Ovary (tissue), 9 donors: ENCODE results near the gene TMIE. TPM values are rescaled to one million over a fixed set of nuclear protein-coding genes. Genes with fewer than 3 reads are reported as not detected.
"Not testable (repeated sequence)": the region's sequence is repeated elsewhere in the genome, so short reads cannot be mapped to it uniquely, and the experiment has no call there.

Experiments
- DNase-seq, 5 donors: peaks; one replicate each; pipeline ENCODE4 v3.0.0-alpha.2; 2019 to 2020
- H3K27ac ChIP-seq, 2 donors: fragments of 200-600 bp; one replicate each; pipeline versions ENCODE4 v1.5.1 to v1.8.0; 2019 to 2022
- H3K27me3 ChIP-seq: fragments of 200-600 bp; one replicate; pipeline ENCODE4 v1.8.0; 2022
- H3K36me3 ChIP-seq: fragments of 200-600 bp; sonication (generic); one replicate; pipeline ENCODE4 v1.5.1; 2019
- H3K4me1 ChIP-seq: one replicate; pipeline ENCODE4 v1.8.1; 2013; ENCODE audit warnings: mild to moderate bottlenecking, moderate library complexity; ENCODE audit not compliant: insufficient read depth
- H3K4me3 ChIP-seq: fragments of 200-600 bp; sonication (generic); one replicate; pipeline ENCODE4 v1.5.1; 2017
- H3K9me3 ChIP-seq, 2 donors: fragments of 200-600 bp in 1 of 2; sonication (generic) in 1 of 2; one replicate each; pipeline versions ENCODE4 v1.5.1 to v1.8.1; 2013 to 2019; ENCODE audit warnings: mild to moderate bottlenecking in 1 of 2, moderate library complexity in 1 of 2
- CTCF ChIP-seq, 3 donors: fragments of 450-650 bp in 2 of 3; fragments of 200-600 bp in 1 of 3; IDR thresholded peaks; one replicate each; pipeline versions ENCODE4 v1.5.1 to v1.8.0; 2016 to 2022; ENCODE audit warnings: antibody characterized with exemption in 3 of 3, mild to moderate bottlenecking in 1 of 3
- EP300 ChIP-seq: sonication (generic); formaldehyde crosslinking; IDR thresholded peaks from one replicate; pipeline ENCODE4 v1.6.1; 2017; ENCODE audit warnings: antibody characterized with exemption
- POLR2A ChIP-seq: fragments of 450-650 bp; IDR thresholded peaks from one replicate; pipeline ENCODE4 v1.6.1; 2017; ENCODE audit warnings: antibody characterized with exemption, mild to moderate bottlenecking, moderate library complexity
- WGBS, 3 donors: extraction: QIAGEN DNeasy Blood & Tissue Kit in 1 of 3; methylation state at CpG; one replicate each; pipeline versions ENCODE4 v1.1.5 to v1.1.7; 2013 to 2017; 5-methylcytosine and 5-hydroxymethylcytosine counted together
- intact Hi-C, 4 donors: fragments of 100-400 bp; cut with DNase I; formaldehyde crosslinking; loops; one replicate each; pipeline versions ENCODE4 v1.11.0 to v1.15.1; 2022 to 2023
- polyA plus RNA-seq, 2 donors: library from polyadenylated mRNA; stranded (reverse); fragments of 200-250 nt in 1 of 2; fragments of 350-450 nt in 1 of 2; fragmentation: Illumina TruSeq in 1 of 2; extraction: RNeasy Lipid Tissue Mini Kit (QIAGEN cat#74804) in 1 of 2; gene quantifications; one replicate each; pipeline ENCODE4 v1.2.3, GENCODE V29; 2013 to 2014
- total RNA-seq, 7 donors: library from RNA; depleted of rRNA in 2 of 7; stranded (reverse); fragments of >200 nt in 2 of 7; fragmentation: NEBNext Ultra II Directional in 3 of 7; extraction: Animal tissue kit (Norgen Biotek cat#: 25700) in 3 of 7; gene quantifications; one replicate each; pipeline versions ENCODE4 v1.1.0 to v1.2.4, GENCODE V29; 2016 to 2023
- donor health status: DM: no; HTN: no; CAD: no; lungs with moderate emphysema.
- donor health status: DM: no; HTN: no; CAD: no.
- donor health status: Bipolar disorder and iron deficiency.
- donor health status: DM: yes; HTN: yes; CAD: no.
- donor health status: DM: no; HTN: no; CAD: no.
- donor health status: DM: yes; HTN: yes; CAD: no.

Gene TMIE
- total and polyA plus RNA-seq, 9 donors, result 0.40 to 2.4 (median 1.0) TPM; not detected in 1

- Histone ChIP-seq H3K36me3 (no peaks in the 10 kb centered on the region), H3K4me1 (peaks cover 23% of the 10 kb centered on the region), H3K9me3 (no peaks in the 10 kb centered on the region), H3K27ac (peak overlapping the region in 1 of 2 donors; percentile 58), H3K27me3 (no peaks in the 10 kb centered on the region), H3K4me3 (no peak overlapping the region)
- intact Hi-C loops, result loop anchor here in 3 of 4 donors (10.0 kb wide), 2 partner anchors 305 to 625 kb away; no protein-coding TSS in a partner anchor
- DNase-seq, result peak in 3 of 5 donors; percentile 46 to 54 (median 48)
- WGBS, 3 donors, result 75 to 88% (median 84%) methylated on average over 8 of the region's 8 CpGs
- TF ChIP-seq CTCF (IDR thresholded peaks at IDR 0.05) (no peak), EP300 (no peak), POLR2A (no peak)
Measured at GRCh38 chr3:46699676-46700523, 1.3 kb upstream of the TMIE start.

GRCh38 chr3:46700772-46701171, 420 bp upstream of the TMIE start:
- Histone ChIP-seq H3K27me3 (no peaks in the 10 kb centered on the region), H3K4me1 (peaks cover 19% of the 10 kb centered on the region), H3K9me3 (no peaks in the 10 kb centered on the region), H3K27ac (no peak overlapping the region), H3K36me3 (no peaks in the 10 kb centered on the region), H3K4me3 (no peak overlapping the region)
- whole genome bisulfite sequencing, 3 donors, result 37 to 45% (median 41%) methylated on average over 3 to 4 of the region's 4 CpGs
- intact Hi-C loops, result loop anchor here in 3 of 4 donors (10.0 kb wide), 2 partner anchors 304 to 624 kb away; no protein-coding TSS in a partner anchor
- DNase-seq, result peak; percentile 49 to 72 (median 55)
- TF ChIP-seq POLR2A (no peak), EP300 (no peak), CTCF (IDR thresholded peaks at IDR 0.05) (no peak)

DNA sequence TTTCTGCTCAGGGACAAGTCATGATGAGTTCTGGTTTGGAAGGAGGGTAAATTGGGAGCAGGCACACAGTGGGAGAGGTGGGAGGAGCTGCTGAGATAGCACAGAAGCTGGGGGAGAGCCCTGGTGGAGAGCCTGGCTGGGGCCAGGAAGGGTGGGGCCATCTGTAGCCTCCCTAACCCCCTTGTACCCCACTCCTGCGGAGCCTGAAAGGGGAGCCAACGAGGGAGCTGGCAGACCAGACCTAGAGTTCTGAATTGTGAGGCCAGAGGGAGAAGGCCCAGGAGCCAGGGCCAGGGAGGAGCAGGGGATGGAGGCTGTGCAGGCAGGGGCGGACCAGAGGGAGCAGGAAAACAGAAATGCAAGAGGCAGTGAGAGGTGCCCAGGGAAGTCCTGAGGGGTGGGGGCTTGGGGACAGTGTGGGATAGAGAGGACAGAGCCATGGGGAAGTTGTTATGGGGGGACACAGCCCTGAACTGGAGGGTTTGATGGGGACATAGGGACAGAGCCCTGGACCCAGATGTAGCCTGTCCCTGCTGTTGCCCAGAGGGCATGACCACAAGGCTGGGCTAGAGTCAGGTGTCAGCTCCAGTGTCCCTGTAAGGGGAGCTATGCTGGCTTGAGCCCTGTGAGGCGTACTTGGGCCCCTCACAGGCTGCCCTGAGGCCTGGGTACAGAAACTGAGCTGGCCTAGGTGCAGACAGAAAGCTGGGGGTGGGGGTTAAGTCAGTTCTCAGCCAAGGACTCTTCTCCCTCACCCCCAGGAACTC, 1.2 kb downstream of the TMIE start:
- Histone ChIP-seq H3K27me3 (no peaks in the 10 kb centered on the region), H3K36me3 (no peaks in the 10 kb centered on the region), H3K9me3 (no peaks in the 10 kb centered on the region), H3K4me1 (peaks cover 7% of the 10 kb centered on the region), H3K27ac (no peak overlapping the region), H3K4me3 (no peak overlapping the region)
- DNase-seq, result peak in 1 of 5 donors; percentile 16
- 56 to 80% (median 63%) methylated on average over 4 of the region's 4 CpGs for WGBS, 3 donors
- intact Hi-C loops, result loop anchor here in 3 of 4 donors (10.0 kb wide), 2 partner anchors 302 to 622 kb away; no protein-coding TSS in a partner anchor
- TF ChIP-seq POLR2A (no peak), CTCF (IDR thresholded peaks at IDR 0.05) (no peak), EP300 (no peak)

DNA sequence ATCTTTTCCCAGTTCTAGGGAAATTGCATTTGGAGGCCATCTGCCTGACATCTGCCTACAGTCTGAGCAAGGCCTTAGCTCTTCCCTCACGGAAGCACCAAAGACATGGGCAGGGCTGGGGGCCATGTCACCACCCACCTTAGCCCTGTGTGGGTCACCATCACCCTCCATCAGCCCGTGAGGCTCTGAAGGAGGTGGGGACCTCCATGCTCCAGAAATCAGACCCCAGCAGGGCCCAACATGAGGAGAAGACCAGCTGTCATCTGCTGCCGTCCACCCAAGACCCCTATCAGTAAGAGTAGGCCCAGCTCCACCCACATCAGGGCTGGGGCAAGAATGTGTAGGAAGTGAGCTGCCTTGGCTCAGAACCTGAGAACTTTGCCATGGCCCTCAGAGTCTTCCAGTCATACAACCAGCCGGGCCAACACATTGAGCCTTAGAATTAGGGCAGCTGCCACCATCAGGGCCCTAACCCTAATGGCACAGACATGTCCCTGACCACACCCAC, 1.9 kb downstream of the TMIE start:
- Histone ChIP-seq H3K4me1 (peaks cover 7% of the 10 kb centered on the region), H3K27me3 (no peaks in the 10 kb centered on the region), H3K4me3 (no peak overlapping the region), H3K9me3 (no peaks in the 10 kb centered on the region), H3K27ac (no peak overlapping the region), H3K36me3 (no peaks in the 10 kb centered on the region)
- TF ChIP-seq EP300 (no peak), POLR2A (no peak)
- intact Hi-C loops, result loop anchor here in 3 of 4 donors (10.0 kb wide), 2 partner anchors 302 to 622 kb away; no protein-coding TSS in a partner anchor
- 90 to 95% (median 94%) methylated on average over 4 of the region's 4 CpGs for WGBS, 3 donors
- DNase-seq, result peak in 1 of 5 donors; percentile 9

DNA sequence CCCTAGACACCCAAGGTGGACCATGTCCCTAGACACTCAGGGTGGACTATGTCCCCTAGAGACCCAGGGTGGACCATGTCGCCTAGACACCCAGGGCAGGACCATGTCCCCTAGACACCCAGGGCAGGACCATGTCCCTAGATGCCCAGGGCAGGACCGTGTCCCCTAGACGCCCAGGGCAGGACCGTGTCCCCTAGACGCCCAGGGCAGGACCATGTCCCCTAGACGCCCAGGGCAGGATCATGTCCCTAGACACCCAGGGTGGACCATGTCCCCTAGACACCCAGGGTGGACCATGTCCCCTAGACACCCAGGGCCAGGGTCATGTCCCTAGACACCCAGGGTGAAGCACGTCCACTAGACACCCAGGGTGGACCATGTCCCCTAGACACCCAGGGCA, 3.2 kb downstream of the TMIE start:
- WGBS, 3 donors, result 16 to 34% (median 33%) methylated on average over 7 of the region's 7 CpGs
- H3K36me3 ChIP-seq, H3K27ac ChIP-seq, H3K4me3 ChIP-seq, H3K27me3 ChIP-seq, H3K4me1 ChIP-seq, H3K9me3 ChIP-seq: not testable (repeated sequence)
- peak in 2 of 5 donors; percentile 18 to 25 for DNase-seq
- intact Hi-C loops, result loop anchor here in 3 of 4 donors (10.0 kb wide), 2 partner anchors 300 to 620 kb away; no protein-coding TSS in a partner anchor
